ENCODE measurements around the gene ALPG. TPM values are rescaled to one million over a fixed set of nuclear protein-coding genes. Genes with fewer than 3 reads are reported as not detected.

ALPG gene
- total and polyA plus RNA-seq, 10 of the 15 experiments (the other 5 are each of a cell fraction or from before 2014, with no cell fraction given), result not detected

DNA sequence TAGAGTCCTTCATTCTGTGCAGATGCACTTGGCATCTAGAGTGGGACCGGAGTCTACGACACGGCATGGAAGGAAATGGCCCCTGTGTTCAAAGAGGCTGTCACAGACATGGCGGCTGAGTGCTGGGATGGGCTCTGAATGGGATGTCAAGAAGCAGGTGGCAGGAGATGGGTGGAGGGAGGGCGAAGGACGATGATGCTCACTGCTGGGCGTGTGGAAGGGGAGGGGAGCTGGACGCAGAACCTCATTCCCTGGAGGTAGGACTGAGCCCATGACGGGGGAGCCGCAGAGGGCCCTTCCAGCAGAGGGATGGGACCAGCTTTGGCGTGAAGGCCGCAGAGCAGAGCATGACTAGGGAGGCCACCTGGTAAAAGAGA, 30.5 kb downstream of the ALPG start:
- no peak for DNase-seq (ENCODE audit: low read depth, low spot score)
- Histone ChIP-seq H3K27ac (ENCODE audit: control insufficient read depth, insufficient read depth) (no peak overlapping the region), H3K4me2 (ENCODE audit: control insufficient read depth, insufficient read depth) (no peak overlapping the region), H3K9ac (ENCODE audit: control insufficient read depth, insufficient read depth, low read length) (no peak overlapping the region), H3K27me3 (replicated peaks in 1 of 2; ENCODE audit: control insufficient read depth in 2 of 2, insufficient read depth in 2 of 2, low read length in 1 of 2) (no peaks in the 10 kb centered on the region; a peak in 3 of 4 replicates), H3K4me1 (ENCODE audit: control insufficient read depth, insufficient read depth, low read length) (no peaks in the 10 kb centered on the region), H3K79me2 (ENCODE audit: control insufficient read depth, insufficient read depth, low read length) (no peaks in the 10 kb centered on the region), H4K20me1 (ENCODE audit: control insufficient read depth, insufficient read depth) (no peaks in the 10 kb centered on the region), H3K9me3 (replicated peaks; ENCODE audit: control insufficient read depth, insufficient read depth, low read length) (no peaks in the 10 kb centered on the region), H3K4me3 (no peak overlapping the region), H2AFZ (ENCODE audit: control insufficient read depth, low read depth, low read length) (no peak overlapping the region), H3K36me3 (ENCODE audit: control insufficient read depth in 2 of 2, insufficient read depth in 2 of 2, low read length in 1 of 2) (no peaks in the 10 kb centered on the region)
- ChIA-PET RAD21 (ENCODE audit: unreplicated experiment) (interaction anchor here (1.7 kb wide), 1 partner anchor 531 kb away, joined by 3 read pairs; no protein-coding TSS in a partner anchor), CTCF (interaction anchor here (1.1 to 2.5 kb wide), 2 partner anchors 70 to 102 kb away, joined by 3 to 7 read pairs; no protein-coding TSS in a partner anchor), SMC1A (ENCODE audit: uncharacterized antibody, unreplicated experiment) (interaction anchor here (0.5 to 1.0 kb wide), 2 partner anchors 10 to 519 kb away, joined by 3 read pairs; no protein-coding TSS in a partner anchor), POLR2A (no interaction called here)
- ATAC-seq, result no peak
- in situ Hi-C loops (cut with MboI), result no loop called here
- intact Hi-C loops (cut with micrococcal nuclease; ENCODE audit: unreplicated experiment), result no loop called here
- WGBS (ENCODE audit: insufficient coverage, insufficient replicate concordance, low lambda C conversion rate, missing lambda C conversion rate), result 40% methylated on average over 12 of the region's 12 CpGs
- no peak for FAIRE-seq
- BruUV-seq (replicated peaks), result no TSS peak
- no peak for TF ChIP-seq ETV6 (conservative IDR thresholded peaks at IDR 0.05 in 1 of 2, IDR thresholded peaks at IDR 0.05 in 1 of 2; ENCODE audit: borderline replicate concordance in 1 of 2, low read depth in 1 of 2)
- TF ChIP-seq IRF4 (IDR thresholded peaks at IDR 0.05; ENCODE audit: low read depth, low read length), result no peak
- no peak for TF ChIP-seq KAT2A (conservative IDR thresholded peaks at IDR 0.05; ENCODE audit: control insufficient read depth, low read depth, low read length)
- TF ChIP-seq, protein P1, sequence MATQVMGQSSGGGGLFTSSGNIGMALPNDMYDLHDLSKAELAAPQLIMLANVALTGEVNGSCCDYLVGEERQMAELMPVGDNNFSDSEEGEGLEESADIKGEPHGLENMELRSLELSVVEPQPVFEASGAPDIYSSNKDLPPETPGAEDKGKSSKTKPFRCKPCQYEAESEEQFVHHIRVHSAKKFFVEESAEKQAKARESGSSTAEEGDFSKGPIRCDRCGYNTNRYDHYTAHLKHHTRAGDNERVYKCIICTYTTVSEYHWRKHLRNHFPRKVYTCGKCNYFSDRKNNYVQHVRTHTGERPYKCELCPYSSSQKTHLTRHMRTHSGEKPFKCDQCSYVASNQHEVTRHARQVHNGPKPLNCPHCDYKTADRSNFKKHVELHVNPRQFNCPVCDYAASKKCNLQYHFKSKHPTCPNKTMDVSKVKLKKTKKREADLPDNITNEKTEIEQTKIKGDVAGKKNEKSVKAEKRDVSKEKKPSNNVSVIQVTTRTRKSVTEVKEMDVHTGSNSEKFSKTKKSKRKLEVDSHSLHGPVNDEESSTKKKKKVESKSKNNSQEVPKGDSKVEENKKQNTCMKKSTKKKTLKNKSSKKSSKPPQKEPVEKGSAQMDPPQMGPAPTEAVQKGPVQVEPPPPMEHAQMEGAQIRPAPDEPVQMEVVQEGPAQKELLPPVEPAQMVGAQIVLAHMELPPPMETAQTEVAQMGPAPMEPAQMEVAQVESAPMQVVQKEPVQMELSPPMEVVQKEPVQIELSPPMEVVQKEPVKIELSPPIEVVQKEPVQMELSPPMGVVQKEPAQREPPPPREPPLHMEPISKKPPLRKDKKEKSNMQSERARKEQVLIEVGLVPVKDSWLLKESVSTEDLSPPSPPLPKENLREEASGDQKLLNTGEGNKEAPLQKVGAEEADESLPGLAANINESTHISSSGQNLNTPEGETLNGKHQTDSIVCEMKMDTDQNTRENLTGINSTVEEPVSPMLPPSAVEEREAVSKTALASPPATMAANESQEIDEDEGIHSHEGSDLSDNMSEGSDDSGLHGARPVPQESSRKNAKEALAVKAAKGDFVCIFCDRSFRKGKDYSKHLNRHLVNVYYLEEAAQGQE (IDR thresholded peaks at IDR 0.05; ENCODE audit: low read depth, low read length), result no peak
- no peak for TF ChIP-seq MYC (IDR thresholded peaks at IDR 0.05; ENCODE audit: insufficient read depth, insufficient read length, insufficient replicate concordance, low read length, severe bottlenecking)
- TF ChIP-seq SMAD1 (IDR thresholded peaks at IDR 0.05; ENCODE audit: low read depth, partially characterized antibody), result no peak
- TF ChIP-seq CBX5 (IDR thresholded peaks at IDR 0.05; ENCODE audit: low read depth), result no peak
- no peak for TF ChIP-seq SREBF1 (IDR thresholded peaks at IDR 0.05; ENCODE audit: low read length)
- TF ChIP-seq, protein P2, sequence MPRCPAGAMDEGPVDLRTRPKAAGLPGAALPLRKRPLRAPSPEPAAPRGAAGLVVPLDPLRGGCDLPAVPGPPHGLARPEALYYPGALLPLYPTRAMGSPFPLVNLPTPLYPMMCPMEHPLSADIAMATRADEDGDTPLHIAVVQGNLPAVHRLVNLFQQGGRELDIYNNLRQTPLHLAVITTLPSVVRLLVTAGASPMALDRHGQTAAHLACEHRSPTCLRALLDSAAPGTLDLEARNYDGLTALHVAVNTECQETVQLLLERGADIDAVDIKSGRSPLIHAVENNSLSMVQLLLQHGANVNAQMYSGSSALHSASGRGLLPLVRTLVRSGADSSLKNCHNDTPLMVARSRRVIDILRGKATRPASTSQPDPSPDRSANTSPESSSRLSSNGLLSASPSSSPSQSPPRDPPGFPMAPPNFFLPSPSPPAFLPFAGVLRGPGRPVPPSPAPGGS (IDR thresholded peaks at IDR 0.05; ENCODE audit: borderline replicate concordance, insufficient read depth, low read depth, low read length, poor library complexity, severe bottlenecking), result no peak
- TF ChIP-seq, protein P3, sequence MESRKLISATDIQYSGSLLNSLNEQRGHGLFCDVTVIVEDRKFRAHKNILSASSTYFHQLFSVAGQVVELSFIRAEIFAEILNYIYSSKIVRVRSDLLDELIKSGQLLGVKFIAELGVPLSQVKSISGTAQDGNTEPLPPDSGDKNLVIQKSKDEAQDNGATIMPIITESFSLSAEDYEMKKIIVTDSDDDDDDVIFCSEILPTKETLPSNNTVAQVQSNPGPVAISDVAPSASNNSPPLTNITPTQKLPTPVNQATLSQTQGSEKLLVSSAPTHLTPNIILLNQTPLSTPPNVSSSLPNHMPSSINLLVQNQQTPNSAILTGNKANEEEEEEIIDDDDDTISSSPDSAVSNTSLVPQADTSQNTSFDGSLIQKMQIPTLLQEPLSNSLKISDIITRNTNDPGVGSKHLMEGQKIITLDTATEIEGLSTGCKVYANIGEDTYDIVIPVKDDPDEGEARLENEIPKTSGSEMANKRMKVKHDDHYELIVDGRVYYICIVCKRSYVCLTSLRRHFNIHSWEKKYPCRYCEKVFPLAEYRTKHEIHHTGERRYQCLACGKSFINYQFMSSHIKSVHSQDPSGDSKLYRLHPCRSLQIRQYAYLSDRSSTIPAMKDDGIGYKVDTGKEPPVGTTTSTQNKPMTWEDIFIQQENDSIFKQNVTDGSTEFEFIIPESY (IDR thresholded peaks at IDR 0.05), result no peak
- TF ChIP-seq CREB1 (IDR thresholded peaks at IDR 0.05; ENCODE audit: low read depth), result no peak
- no peak for TF ChIP-seq SRF (IDR thresholded peaks at IDR 0.05; ENCODE audit: low read depth in 2 of 2, low read length in 2 of 2)
- TF ChIP-seq, protein P4, sequence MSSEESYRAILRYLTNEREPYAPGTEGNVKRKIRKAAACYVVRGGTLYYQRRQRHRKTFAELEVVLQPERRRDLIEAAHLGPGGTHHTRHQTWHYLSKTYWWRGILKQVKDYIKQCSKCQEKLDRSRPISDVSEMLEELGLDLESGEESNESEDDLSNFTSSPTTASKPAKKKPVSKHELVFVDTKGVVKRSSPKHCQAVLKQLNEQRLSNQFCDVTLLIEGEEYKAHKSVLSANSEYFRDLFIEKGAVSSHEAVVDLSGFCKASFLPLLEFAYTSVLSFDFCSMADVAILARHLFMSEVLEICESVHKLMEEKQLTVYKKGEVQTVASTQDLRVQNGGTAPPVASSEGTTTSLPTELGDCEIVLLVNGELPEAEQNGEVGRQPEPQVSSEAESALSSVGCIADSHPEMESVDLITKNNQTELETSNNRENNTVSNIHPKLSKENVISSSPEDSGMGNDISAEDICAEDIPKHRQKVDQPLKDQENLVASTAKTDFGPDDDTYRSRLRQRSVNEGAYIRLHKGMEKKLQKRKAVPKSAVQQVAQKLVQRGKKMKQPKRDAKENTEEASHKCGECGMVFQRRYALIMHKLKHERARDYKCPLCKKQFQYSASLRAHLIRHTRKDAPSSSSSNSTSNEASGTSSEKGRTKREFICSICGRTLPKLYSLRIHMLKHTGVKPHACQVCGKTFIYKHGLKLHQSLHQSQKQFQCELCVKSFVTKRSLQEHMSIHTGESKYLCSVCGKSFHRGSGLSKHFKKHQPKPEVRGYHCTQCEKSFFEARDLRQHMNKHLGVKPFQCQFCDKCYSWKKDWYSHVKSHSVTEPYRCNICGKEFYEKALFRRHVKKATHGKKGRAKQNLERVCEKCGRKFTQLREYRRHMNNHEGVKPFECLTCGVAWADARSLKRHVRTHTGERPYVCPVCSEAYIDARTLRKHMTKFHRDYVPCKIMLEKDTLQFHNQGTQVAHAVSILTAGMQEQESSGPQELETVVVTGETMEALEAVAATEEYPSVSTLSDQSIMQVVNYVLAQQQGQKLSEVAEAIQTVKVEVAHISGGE (CRISPR knock-in tag; IDR thresholded peaks at IDR 0.05), result no peak

Data from GM12878 (cell line).